Endothelial cell of umbilical vein (primary cell): ENCODE measurements around the gene PSAT1. TPM values are rescaled to one million over a fixed set of nuclear protein-coding genes. Genes with fewer than 3 reads are reported as not detected.

Experiments used
- BruUV-seq: library from RNA; stranded (reverse); fragments of 400-500 nt; replicated peaks from 2 replicates; lab custom pipeline; 2021; lab: Mats Ljungman, UMichigan
- CTCF ChIA-PET: fragments of 300-600, 350-600 bp; sonication (Branson Sonifier 250); formaldehyde crosslinking; loops from one replicate; lab custom pipeline; 2021; ENCODE audit warnings: antibody characterized with exemption, inconsistent platforms; lab: Charles Lee
- POLR2A ChIA-PET: fragments of 300-600, 350-600 bp; sonication (Branson Sonifier 250); formaldehyde crosslinking; loops from one replicate; lab custom pipeline; 2021; ENCODE audit warnings: antibody characterized with exemption, inconsistent platforms; lab: Charles Lee
- DNase-seq: peaks from one replicate; pipeline ENCODE4 v3.0.0-alpha.2; 2011; ENCODE audit warnings: low read depth, low spot score
- FAIRE-seq: peaks from 2 replicates; lab custom pipeline; 2011; peaks lifted over from hg19 to GRCh38; lab: Jason Lieb, UNC
- H2AFZ ChIP-seq: 2 replicates; pipeline ENCODE4 v1.6.0; 2012; ENCODE audit warnings: low read depth, low read length, control low read depth, inconsistent platforms
- H3K27ac ChIP-seq: 2 replicates; pipeline ENCODE4 v1.5.1; 2011; ENCODE audit warnings: low read depth, mild to moderate bottlenecking, control low read depth, low read length, moderate library complexity; ENCODE audit not compliant: insufficient read depth
- H3K27me3 ChIP-seq, 2 experiments: 2 replicates each; pipeline versions ENCODE4 v1.6.0 to v1.6.1; 2011; ENCODE audit warnings: low read length in 2 of 2, mixed read lengths in 1 of 2; ENCODE audit not compliant: control insufficient read depth in 2 of 2, insufficient read depth in 2 of 2
- H3K36me3 ChIP-seq, 2 experiments: 2 replicates in 1 of 2; 3 replicates in 1 of 2; pipeline ENCODE4 v1.5.1; 2011; ENCODE audit warnings: low read length in 2 of 2, mild to moderate bottlenecking in 1 of 2, moderate library complexity in 1 of 2; ENCODE audit not compliant: control insufficient read depth in 2 of 2, insufficient read depth in 2 of 2; ENCODE audit errors: extremely low read depth in 1 of 2
- H3K4me1 ChIP-seq: 3 replicates; pipeline ENCODE4 v1.5.1; 2011; ENCODE audit warnings: mild to moderate bottlenecking, low read length; ENCODE audit not compliant: control insufficient read depth, insufficient read depth; ENCODE audit errors: extremely low read depth
- H3K4me2 ChIP-seq: 2 replicates; pipeline ENCODE4 v1.6.1; 2011; ENCODE audit warnings: low read length, control low read depth, mixed read lengths; ENCODE audit not compliant: insufficient read depth
- H3K4me3 ChIP-seq, 3 experiments: fragments of 200-600 bp in 1 of 3; sonication (generic), shearing (Covaris generic) in 1 of 3; replicated peaks in 1 of 3; 2 replicates each; pipeline ENCODE4 v1.5.1; 2011 to 2016; ENCODE audit warnings: control low read depth in 3 of 3, low read length in 3 of 3, mild to moderate bottlenecking in 2 of 3, inconsistent platforms in 1 of 3, low read depth in 1 of 3, moderate library complexity in 1 of 3; ENCODE audit not compliant: insufficient read depth in 1 of 3
- H3K79me2 ChIP-seq: 2 replicates; pipeline ENCODE4 v1.6.0; 2012; ENCODE audit warnings: low read length, inconsistent platforms; ENCODE audit not compliant: control insufficient read depth, insufficient read depth
- H3K9ac ChIP-seq: replicated peaks from 2 replicates; pipeline ENCODE3; 2011; ENCODE audit warnings: low read length, control low read depth; ENCODE audit not compliant: insufficient read depth; ENCODE audit errors: extremely low read depth
- H3K9me1 ChIP-seq: replicated peaks from 3 replicates; pipeline ENCODE4 v1.6.0; 2011; ENCODE audit warnings: mild to moderate bottlenecking, low read length; ENCODE audit not compliant: control insufficient read depth, insufficient read depth; ENCODE audit errors: extremely low read depth
- H3K9me3 ChIP-seq: replicated peaks from 2 replicates; pipeline ENCODE4 v1.5.1; 2012; ENCODE audit warnings: low read length, inconsistent platforms; ENCODE audit not compliant: control insufficient read depth, insufficient read depth
- H4K20me1 ChIP-seq: replicated peaks from 2 replicates; pipeline ENCODE3; 2011; ENCODE audit warnings: mild to moderate bottlenecking, low read length; ENCODE audit not compliant: control insufficient read depth, insufficient read depth; ENCODE audit errors: extremely low read depth
- CTCF ChIP-seq, 2 donors: IDR thresholded peaks; 1 replicate in 1 of 2; 2 replicates in 1 of 2; pipeline ENCODE4 v1.5.1; 2011; ENCODE audit warnings: low read length in 2 of 2, mild to moderate bottlenecking in 2 of 2, moderate library complexity in 2 of 2, control low read depth in 1 of 2, inconsistent platforms in 1 of 2, low read depth in 1 of 2; ENCODE audit not compliant: insufficient read depth in 1 of 2; ENCODE audit errors: extremely low read depth in 1 of 2
- EZH2 ChIP-seq: IDR thresholded peaks from 2 replicates; pipeline ENCODE4 v1.6.1; 2012; ENCODE audit warnings: borderline replicate concordance, low read depth, mild to moderate bottlenecking, moderate library complexity, low read length, inconsistent platforms; ENCODE audit not compliant: severe bottlenecking
- FOS ChIP-seq: IDR thresholded peaks from 2 replicates; pipeline ENCODE4 v1.6.1; 2011; ENCODE audit warnings: mild to moderate bottlenecking, low read length, moderate library complexity, borderline replicate concordance; ENCODE audit not compliant: insufficient read depth
- GATA2 ChIP-seq: IDR thresholded peaks from 2 replicates; pipeline ENCODE4 v1.7.0; 2011; ENCODE audit warnings: low read depth, mild to moderate bottlenecking, moderate library complexity, mixed read lengths, low read length; ENCODE audit not compliant: insufficient read length, insufficient read depth
- JUN ChIP-seq: IDR thresholded peaks from 2 replicates; pipeline ENCODE4 v1.6.1; 2011; ENCODE audit warnings: borderline replicate concordance, low read depth; ENCODE audit not compliant: insufficient read length, insufficient read depth
- MAX ChIP-seq: IDR thresholded peaks from 2 replicates; pipeline ENCODE4 v1.6.1; 2011; ENCODE audit not compliant: insufficient read depth, insufficient read length
- MYC ChIP-seq: IDR thresholded peaks from one replicate; pipeline ENCODE4 v1.6.1; 2011; ENCODE audit warnings: mild to moderate bottlenecking, low read depth, low read length
- POLR2A ChIP-seq: IDR thresholded peaks from 2 replicates; pipeline ENCODE4 v1.6.1; 2012; ENCODE audit warnings: low read depth, mild to moderate bottlenecking, control low read depth, low read length
- POLR2AphosphoS5 ChIP-seq: IDR thresholded peaks from 2 replicates; pipeline ENCODE4 v1.6.1; 2012; ENCODE audit warnings: low read depth, mild to moderate bottlenecking, control low read depth, low read length, moderate library complexity; ENCODE audit not compliant: insufficient read depth
- dilution Hi-C: fragments of 300-500 bp; cut with MboI; formaldehyde crosslinking; loops from one replicate; pipeline ENCODE4 v1.15.0; 2019; ENCODE audit warnings: low sequenced_read_pairs; ENCODE audit not compliant: extremely low pct_ligation_motif_present
- intact Hi-C: fragments of 100-400 bp; cut with micrococcal nuclease; formaldehyde crosslinking; loops from one replicate; pipeline ENCODE4 v1.10.0; 2022
- polyA plus RNA-seq, 4 experiments: library from polyadenylated mRNA; depleted of rRNA in 3 of 4; stranded (reverse) in 3 of 4; unstranded in 1 of 4; fragments of >200 nt; gene quantifications; 2 replicates each; pipeline versions ENCODE4 v1.2.1 to v1.2.3, GENCODE V29; 2011 to 2012; ENCODE audit warnings: missing spikeins in 1 of 4
- total RNA-seq: library from RNA; stranded (reverse); gene quantifications from 2 replicates; pipeline ENCODE4 v1.2.3, GENCODE V29; 2021

The PSAT1 gene
- total and polyA plus RNA-seq, 2 donors (not counting 3 experiments of a cell fraction or from before 2014, with no cell fraction given) = 19.1 to 47.3 TPM

GRCh38 chr9:78324068-78324650, 27.2 kb downstream of the PSAT1 start:
- no peak overlapping the region for H3K4me2 ChIP-seq
- H4K20me1 ChIP-seq = no peaks in the 10 kb centered on the region
- CTCF ChIA-PET = no interaction called here
- no peaks in the 10 kb centered on the region for H3K4me1 ChIP-seq
- H3K27ac ChIP-seq = no peak overlapping the region
- H3K9me3 ChIP-seq = no peaks in the 10 kb centered on the region
- dilution Hi-C loops (no loop called here), intact Hi-C loops (no loop called here)
- H3K79me2 ChIP-seq = no peaks in the 10 kb centered on the region
- no peak for TF ChIP-seq POLR2AphosphoS5
- no peak for TF ChIP-seq FOS
- no peak for TF ChIP-seq MAX
- TF ChIP-seq POLR2A = no peak
- no peak for TF ChIP-seq MYC
- no peak for TF ChIP-seq CTCF (IDR thresholded peaks at IDR 0.05; ENCODE audit: extremely low read depth in 1 of 2, insufficient read depth in 1 of 2, low read depth in 1 of 2, low read length in 2 of 2)
- no peak for TF ChIP-seq GATA2
- no peak for TF ChIP-seq JUN
- TF ChIP-seq EZH2 = no peak
- FAIRE-seq = no peak
- H3K4me3 ChIP-seq = no peak overlapping the region
- H3K9ac ChIP-seq = no peak overlapping the region
- DNase-seq = no peak
- no peaks in the 10 kb centered on the region for H3K36me3 ChIP-seq
- H3K27me3 ChIP-seq = no peaks in the 10 kb centered on the region
- POLR2A ChIA-PET = no interaction called here
- no TSS peak for BruUV-seq
- H2AFZ ChIP-seq = no peak overlapping the region
- H3K9me1 ChIP-seq = no peaks in the 10 kb centered on the region
